ENCODE data around the gene IL27RA.

DNA sequence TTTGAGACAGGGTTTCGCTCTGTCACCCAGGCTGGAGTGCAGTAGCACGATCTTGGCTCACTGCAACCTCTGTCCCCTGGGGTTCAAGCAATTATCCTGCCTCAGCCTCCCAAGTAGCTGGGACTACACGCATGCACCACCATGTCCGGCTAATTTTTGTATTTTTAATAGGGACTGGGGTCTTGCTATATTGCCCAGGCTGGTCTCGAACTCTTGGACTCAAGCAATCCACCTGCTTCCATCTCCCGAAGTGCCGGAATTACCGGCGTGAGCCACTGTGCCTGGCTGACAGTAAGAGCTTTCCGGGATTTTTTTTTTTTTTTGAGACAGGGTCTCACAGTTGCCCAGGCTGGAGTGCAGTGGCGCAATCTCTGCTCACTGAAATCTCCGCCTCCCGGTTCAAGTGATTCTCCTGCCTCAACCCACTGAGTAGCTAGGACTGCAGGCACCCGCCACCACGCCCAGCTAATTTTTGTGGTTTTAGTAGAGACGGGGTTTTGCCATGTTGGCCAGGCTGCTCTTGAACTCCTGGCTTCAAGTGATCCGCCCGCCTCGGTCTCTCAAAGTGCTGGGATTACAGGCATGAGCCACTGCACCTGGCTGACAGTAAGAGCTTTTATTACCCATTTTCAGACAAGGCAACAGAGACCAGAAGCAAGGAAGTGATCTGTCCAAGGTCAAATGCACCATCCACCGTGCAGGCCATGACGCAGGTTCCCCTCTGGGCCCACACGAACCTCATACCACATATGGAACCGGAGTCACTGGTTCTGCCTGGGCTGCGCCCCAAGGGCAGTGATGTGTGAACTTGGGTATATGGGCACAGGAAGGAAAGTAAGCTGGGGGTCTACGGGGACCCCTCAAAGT lies 46.5 kb upstream of the IL27RA start:
- TF ChIP-seq, protein P1, sequence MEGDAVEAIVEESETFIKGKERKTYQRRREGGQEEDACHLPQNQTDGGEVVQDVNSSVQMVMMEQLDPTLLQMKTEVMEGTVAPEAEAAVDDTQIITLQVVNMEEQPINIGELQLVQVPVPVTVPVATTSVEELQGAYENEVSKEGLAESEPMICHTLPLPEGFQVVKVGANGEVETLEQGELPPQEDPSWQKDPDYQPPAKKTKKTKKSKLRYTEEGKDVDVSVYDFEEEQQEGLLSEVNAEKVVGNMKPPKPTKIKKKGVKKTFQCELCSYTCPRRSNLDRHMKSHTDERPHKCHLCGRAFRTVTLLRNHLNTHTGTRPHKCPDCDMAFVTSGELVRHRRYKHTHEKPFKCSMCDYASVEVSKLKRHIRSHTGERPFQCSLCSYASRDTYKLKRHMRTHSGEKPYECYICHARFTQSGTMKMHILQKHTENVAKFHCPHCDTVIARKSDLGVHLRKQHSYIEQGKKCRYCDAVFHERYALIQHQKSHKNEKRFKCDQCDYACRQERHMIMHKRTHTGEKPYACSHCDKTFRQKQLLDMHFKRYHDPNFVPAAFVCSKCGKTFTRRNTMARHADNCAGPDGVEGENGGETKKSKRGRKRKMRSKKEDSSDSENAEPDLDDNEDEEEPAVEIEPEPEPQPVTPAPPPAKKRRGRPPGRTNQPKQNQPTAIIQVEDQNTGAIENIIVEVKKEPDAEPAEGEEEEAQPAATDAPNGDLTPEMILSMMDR (IDR thresholded peaks at IDR 0.05; ENCODE audit: low read depth, low read length): no peak
- no peak for TF ChIP-seq EZH2phosphoT487 (IDR thresholded peaks at IDR 0.05; ENCODE audit: low read depth)

All from OCI-LY3 (cell line).